Tibial nerve (tissue), 4 donors: ENCODE measurements around the gene TIMM23.
"Not testable (repeated sequence)": the region's sequence is repeated elsewhere in the genome, so short reads cannot be mapped to it uniquely, and the experiment has no call there.

Experiments
- CTCF ChIP-seq, 5 experiments: fragments of 200-600 bp in 3 of 5; fragments of 450-650 bp in 2 of 5; sonication (generic) in 3 of 5; IDR thresholded peaks; one replicate each; pipeline ENCODE4 v1.5.1; 2016 to 2019; ENCODE audit warnings: antibody characterized with exemption in 5 of 5, mild to moderate bottlenecking in 3 of 5, moderate library complexity in 2 of 5
- EP300 ChIP-seq, 2 donors: sonication (generic); formaldehyde crosslinking; IDR thresholded peaks; one replicate each; pipeline ENCODE4 v1.6.1; 2017; ENCODE audit warnings: antibody characterized with exemption in 2 of 2, mild to moderate bottlenecking in 1 of 2
- POLR2A ChIP-seq, 2 donors: fragments of 450-650 bp; IDR thresholded peaks; one replicate each; pipeline ENCODE4 v1.6.1; 2017; ENCODE audit warnings: antibody characterized with exemption in 2 of 2, mild to moderate bottlenecking in 2 of 2, moderate library complexity in 2 of 2

- TF ChIP-seq EP300, CTCF, POLR2A (IDR thresholded peaks at IDR 0.05): not testable (repeated sequence)
Measured at GRCh38 chr10:45999955-46000354, 27.7 kb downstream of the TIMM23 start.
